HepG2 (cell line): ENCODE measurements around the gene SRBD1. TPM values are rescaled to one million over a fixed set of nuclear protein-coding genes. Genes with fewer than 3 reads are reported as not detected.

Experiments used
- CBX1 ChIP-seq: IDR thresholded peaks from one replicate; pipeline ENCODE4 v1.6.1; 2016; ENCODE audit warnings: antibody characterized with exemption, low read depth
- CEBPG ChIP-seq: IDR thresholded peaks from 2 replicates; pipeline ENCODE4 v1.6.1; 2016
- FOXK2 ChIP-seq: fragments of 450-650 bp; IDR thresholded peaks from 2 replicates; pipeline ENCODE4 v1.6.1; 2016
- HOXA7 ChIP-seq: sonication (generic); formaldehyde crosslinking; IDR thresholded peaks from 2 replicates; pipeline ENCODE4 v1.8.1; 2022; ENCODE audit warnings: mild to moderate bottlenecking, missing genetic modification reagents, moderate library complexity
- KDM1A ChIP-seq: IDR thresholded peaks from 2 replicates; pipeline ENCODE4 v1.6.1; 2016; ENCODE audit warnings: missing compliant biosample characterization
- REXO4 ChIP-seq: sonication (generic); formaldehyde crosslinking; IDR thresholded peaks from 2 replicates; pipeline ENCODE4 v1.8.0; 2022; ENCODE audit warnings: missing genetic modification reagents, mild to moderate bottlenecking, borderline replicate concordance
- SP140L ChIP-seq: sonication (generic); formaldehyde crosslinking; IDR thresholded peaks from 2 replicates; pipeline ENCODE4 v1.4.0; 2020; ENCODE audit warnings: missing genetic modification reagents, borderline replicate concordance
- ZNF501 ChIP-seq: sonication (generic); formaldehyde crosslinking; IDR thresholded peaks from 2 replicates; pipeline ENCODE4 v1.5.1; 2020; ENCODE audit warnings: mild to moderate bottlenecking, moderate library complexity, missing genetic modification reagents
- ZNF616 ChIP-seq: sonication (generic); formaldehyde crosslinking; IDR thresholded peaks from 2 replicates; pipeline ENCODE4 v1.5.0; 2020; ENCODE audit warnings: low read depth, mild to moderate bottlenecking, missing genetic modification reagents
- ZNF839 ChIP-seq: sonication (generic); formaldehyde crosslinking; IDR thresholded peaks from 2 replicates; pipeline ENCODE4 v1.4.0; 2020; ENCODE audit warnings: missing genetic modification reagents, mild to moderate bottlenecking, borderline replicate concordance
- polyA plus RNA-seq, 8 experiments: library from polyadenylated mRNA; depleted of rRNA in 3 of 8; stranded (reverse) in 7 of 8; unstranded in 1 of 8; fragments of >200 nt; fragmentation: Illumina TruSeq in 4 of 8; extraction: Trizol in 4 of 8; gene quantifications; 2 replicates each; pipeline versions ENCODE4 v1.2.1 to v1.2.3, GENCODE V29; 2011 to 2016; ENCODE audit warnings: low read depth in 4 of 8, missing spikeins in 1 of 8, mixed read lengths in 1 of 8; ENCODE audit not compliant: insufficient read depth in 1 of 8
- total RNA-seq, 5 experiments: library from RNA; depleted of rRNA; stranded (reverse); fragments of >200 nt; fragmentation: Illumina TruSeq; extraction: Trizol; gene quantifications; 2 replicates each; pipeline ENCODE4 v1.2.3, GENCODE V29; 2016; ENCODE audit warnings: low read depth in 1 of 5
- TF ChIP-seq, protein P1 (sequence below), 2 experiments: sonication (generic) in 1 of 2; formaldehyde crosslinking in 1 of 2; IDR thresholded peaks; 2 replicates each; pipeline versions ENCODE4 v1.4.0 to v1.6.1; 2016 to 2020; ENCODE audit warnings: borderline replicate concordance in 1 of 2, low read depth in 1 of 2, mild to moderate bottlenecking in 1 of 2, missing genetic modification reagents in 1 of 2
- TF ChIP-seq, protein P2 (sequence below): sonication (generic); formaldehyde crosslinking; IDR thresholded peaks from 2 replicates; pipeline ENCODE4 v1.4.0; 2020; ENCODE audit warnings: missing genetic modification reagents, borderline replicate concordance
- TF ChIP-seq, protein P3 (sequence below): sonication (generic); formaldehyde crosslinking; IDR thresholded peaks from 2 replicates; pipeline ENCODE4 v1.8.0; 2023; ENCODE audit warnings: mild to moderate bottlenecking, missing genetic modification reagents
- TF ChIP-seq, protein P4 (sequence below): sonication (generic); formaldehyde crosslinking; IDR thresholded peaks from 2 replicates; pipeline ENCODE4 v1.9.0; 2021; ENCODE audit warnings: missing genetic modification reagents, mild to moderate bottlenecking, borderline replicate concordance
- TF ChIP-seq, protein P5 (sequence below): sonication (generic); formaldehyde crosslinking; IDR thresholded peaks from 2 replicates; pipeline ENCODE4 v1.4.0; 2020; ENCODE audit warnings: mild to moderate bottlenecking, missing genetic modification reagents
- TF ChIP-seq, protein P6 (sequence below): sonication (generic); formaldehyde crosslinking; IDR thresholded peaks from 2 replicates; pipeline ENCODE4 v1.8.0; 2022; ENCODE audit warnings: mild to moderate bottlenecking, missing genetic modification reagents, moderate library complexity

The SRBD1 gene
- total and polyA plus RNA-seq, 2 of the 13 experiments (the other 11 are each of a cell fraction or from before 2014, with no cell fraction given) = 3.2 to 23.9 TPM

DNA sequence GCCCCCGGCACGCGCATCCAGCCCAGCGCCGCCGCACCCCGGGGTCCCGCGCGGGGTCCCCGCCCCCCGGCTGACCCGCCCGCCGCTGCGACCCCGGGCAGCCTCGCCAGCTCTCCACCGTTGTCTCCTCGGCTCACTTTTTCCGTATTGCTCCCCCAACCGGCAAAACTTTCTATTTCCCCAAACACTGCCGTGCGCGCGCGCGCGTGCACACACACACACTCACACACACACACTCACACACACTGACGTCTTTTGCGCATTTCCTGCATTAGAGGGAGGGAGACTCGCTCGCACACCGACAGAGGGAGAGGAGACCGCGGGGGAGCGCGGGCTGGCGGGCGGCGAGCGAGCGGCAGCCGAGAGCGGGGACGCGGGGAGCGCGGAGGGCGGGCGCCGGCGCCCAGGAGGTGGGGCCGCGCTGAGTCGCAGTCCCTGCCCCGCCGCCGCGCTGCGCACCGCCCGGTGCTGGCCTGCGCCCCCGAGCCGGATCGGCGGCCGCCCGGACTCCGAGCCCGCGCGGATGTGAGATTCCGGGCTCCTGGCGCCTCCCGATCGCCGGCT lies 39.9 kb upstream of the SRBD1 start (continued):
- TF ChIP-seq, protein P1, sequence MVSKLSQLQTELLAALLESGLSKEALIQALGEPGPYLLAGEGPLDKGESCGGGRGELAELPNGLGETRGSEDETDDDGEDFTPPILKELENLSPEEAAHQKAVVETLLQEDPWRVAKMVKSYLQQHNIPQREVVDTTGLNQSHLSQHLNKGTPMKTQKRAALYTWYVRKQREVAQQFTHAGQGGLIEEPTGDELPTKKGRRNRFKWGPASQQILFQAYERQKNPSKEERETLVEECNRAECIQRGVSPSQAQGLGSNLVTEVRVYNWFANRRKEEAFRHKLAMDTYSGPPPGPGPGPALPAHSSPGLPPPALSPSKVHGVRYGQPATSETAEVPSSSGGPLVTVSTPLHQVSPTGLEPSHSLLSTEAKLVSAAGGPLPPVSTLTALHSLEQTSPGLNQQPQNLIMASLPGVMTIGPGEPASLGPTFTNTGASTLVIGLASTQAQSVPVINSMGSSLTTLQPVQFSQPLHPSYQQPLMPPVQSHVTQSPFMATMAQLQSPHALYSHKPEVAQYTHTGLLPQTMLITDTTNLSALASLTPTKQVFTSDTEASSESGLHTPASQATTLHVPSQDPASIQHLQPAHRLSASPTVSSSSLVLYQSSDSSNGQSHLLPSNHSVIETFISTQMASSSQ (IDR thresholded peaks at IDR 0.05; ENCODE audit: low read depth) = no peak
- TF ChIP-seq, protein P1 (CRISPR knock-in tag; IDR thresholded peaks at IDR 0.05; ENCODE audit: borderline replicate concordance) = peak; percentile 72
- peak; percentile 31; the same call in 1 of the 2 replicates for TF ChIP-seq ZNF839 (CRISPR knock-in tag)
- peak; percentile 59; the same call in 1 of the 2 replicates for TF ChIP-seq FOXK2
- TF ChIP-seq, protein P2, sequence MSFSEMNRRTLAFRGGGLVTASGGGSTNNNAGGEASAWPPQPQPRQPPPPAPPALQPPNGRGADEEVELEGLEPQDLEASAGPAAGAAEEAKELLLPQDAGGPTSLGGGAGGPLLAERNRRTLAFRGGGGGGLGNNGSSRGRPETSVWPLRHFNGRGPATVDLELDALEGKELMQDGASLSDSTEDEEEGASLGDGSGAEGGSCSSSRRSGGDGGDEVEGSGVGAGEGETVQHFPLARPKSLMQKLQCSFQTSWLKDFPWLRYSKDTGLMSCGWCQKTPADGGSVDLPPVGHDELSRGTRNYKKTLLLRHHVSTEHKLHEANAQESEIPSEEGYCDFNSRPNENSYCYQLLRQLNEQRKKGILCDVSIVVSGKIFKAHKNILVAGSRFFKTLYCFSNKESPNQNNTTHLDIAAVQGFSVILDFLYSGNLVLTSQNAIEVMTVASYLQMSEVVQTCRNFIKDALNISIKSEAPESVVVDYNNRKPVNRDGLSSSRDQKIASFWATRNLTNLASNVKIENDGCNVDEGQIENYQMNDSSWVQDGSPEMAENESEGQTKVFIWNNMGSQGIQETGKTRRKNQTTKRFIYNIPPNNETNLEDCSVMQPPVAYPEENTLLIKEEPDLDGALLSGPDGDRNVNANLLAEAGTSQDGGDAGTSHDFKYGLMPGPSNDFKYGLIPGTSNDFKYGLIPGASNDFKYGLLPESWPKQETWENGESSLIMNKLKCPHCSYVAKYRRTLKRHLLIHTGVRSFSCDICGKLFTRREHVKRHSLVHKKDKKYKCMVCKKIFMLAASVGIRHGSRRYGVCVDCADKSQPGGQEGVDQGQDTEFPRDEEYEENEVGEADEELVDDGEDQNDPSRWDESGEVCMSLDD (CRISPR knock-in tag) = peak; percentile 70; the same call in 1 of the 2 replicates
- TF ChIP-seq REXO4 (CRISPR knock-in tag) = no peak
- no peak for TF ChIP-seq HOXA7 (CRISPR knock-in tag)
- TF ChIP-seq, protein P3, sequence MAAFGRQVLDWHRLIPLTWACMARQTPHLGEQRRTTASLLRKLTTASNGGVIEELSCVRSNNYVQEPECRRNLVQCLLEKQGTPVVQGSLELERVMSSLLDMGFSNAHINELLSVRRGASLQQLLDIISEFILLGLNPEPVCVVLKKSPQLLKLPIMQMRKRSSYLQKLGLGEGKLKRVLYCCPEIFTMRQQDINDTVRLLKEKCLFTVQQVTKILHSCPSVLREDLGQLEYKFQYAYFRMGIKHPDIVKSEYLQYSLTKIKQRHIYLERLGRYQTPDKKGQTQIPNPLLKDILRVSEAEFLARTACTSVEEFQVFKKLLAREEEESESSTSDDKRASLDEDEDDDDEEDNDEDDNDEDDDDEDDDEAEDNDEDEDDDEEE (CRISPR knock-in tag) = no peak
- 0 out of 2 replicates have a peak, but pooled peaks have one; percentile 59 for TF ChIP-seq ZNF616 (CRISPR knock-in tag)
- TF ChIP-seq, protein P4, sequence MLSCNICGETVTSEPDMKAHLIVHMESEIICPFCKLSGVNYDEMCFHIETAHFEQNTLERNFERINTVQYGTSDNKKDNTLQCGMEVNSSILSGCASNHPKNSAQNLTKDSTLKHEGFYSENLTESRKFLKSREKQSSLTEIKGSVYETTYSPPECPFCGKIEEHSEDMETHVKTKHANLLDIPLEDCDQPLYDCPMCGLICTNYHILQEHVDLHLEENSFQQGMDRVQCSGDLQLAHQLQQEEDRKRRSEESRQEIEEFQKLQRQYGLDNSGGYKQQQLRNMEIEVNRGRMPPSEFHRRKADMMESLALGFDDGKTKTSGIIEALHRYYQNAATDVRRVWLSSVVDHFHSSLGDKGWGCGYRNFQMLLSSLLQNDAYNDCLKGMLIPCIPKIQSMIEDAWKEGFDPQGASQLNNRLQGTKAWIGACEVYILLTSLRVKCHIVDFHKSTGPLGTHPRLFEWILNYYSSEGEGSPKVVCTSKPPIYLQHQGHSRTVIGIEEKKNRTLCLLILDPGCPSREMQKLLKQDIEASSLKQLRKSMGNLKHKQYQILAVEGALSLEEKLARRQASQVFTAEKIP (CRISPR knock-in tag) = no peak
- TF ChIP-seq ZNF501 (CRISPR knock-in tag) = no peak
- TF ChIP-seq, protein P5, sequence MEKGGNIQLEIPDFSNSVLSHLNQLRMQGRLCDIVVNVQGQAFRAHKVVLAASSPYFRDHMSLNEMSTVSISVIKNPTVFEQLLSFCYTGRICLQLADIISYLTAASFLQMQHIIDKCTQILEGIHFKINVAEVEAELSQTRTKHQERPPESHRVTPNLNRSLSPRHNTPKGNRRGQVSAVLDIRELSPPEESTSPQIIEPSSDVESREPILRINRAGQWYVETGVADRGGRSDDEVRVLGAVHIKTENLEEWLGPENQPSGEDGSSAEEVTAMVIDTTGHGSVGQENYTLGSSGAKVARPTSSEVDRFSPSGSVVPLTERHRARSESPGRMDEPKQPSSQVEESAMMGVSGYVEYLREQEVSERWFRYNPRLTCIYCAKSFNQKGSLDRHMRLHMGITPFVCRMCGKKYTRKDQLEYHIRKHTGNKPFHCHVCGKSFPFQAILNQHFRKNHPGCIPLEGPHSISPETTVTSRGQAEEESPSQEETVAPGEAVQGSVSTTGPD (CRISPR knock-in tag) = no peak
- TF ChIP-seq, protein P6, sequence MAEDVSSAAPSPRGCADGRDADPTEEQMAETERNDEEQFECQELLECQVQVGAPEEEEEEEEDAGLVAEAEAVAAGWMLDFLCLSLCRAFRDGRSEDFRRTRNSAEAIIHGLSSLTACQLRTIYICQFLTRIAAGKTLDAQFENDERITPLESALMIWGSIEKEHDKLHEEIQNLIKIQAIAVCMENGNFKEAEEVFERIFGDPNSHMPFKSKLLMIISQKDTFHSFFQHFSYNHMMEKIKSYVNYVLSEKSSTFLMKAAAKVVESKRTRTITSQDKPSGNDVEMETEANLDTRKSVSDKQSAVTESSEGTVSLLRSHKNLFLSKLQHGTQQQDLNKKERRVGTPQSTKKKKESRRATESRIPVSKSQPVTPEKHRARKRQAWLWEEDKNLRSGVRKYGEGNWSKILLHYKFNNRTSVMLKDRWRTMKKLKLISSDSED (CRISPR knock-in tag) = no peak
- peak; percentile 90 for TF ChIP-seq CBX1
- TF ChIP-seq SP140L (CRISPR knock-in tag) = 0 out of 2 replicates have a peak, but pooled peaks have one; percentile 8
- TF ChIP-seq KDM1A (CRISPR knock-in tag) = peak; percentile 54; the same call in 1 of the 2 replicates
- TF ChIP-seq CEBPG (CRISPR knock-in tag) = peak; percentile 48
